Kidney tubule cell (primary cell): Measurements from ENCODE around the gene THOC2.

Source experiments
- DNase-seq: peaks from one replicate; pipeline ENCODE4 v3.0.0-alpha.2; 2018; ENCODE audit warnings: low spot score

Gene THOC2

GRCh38 chrX:123563167-123563566 is 169.7 kb downstream of the THOC2 start:
- no peak for DNase-seq

GRCh38 chrX:123562342-123563146 is 170.3 kb downstream of the THOC2 start:
- no peak for DNase-seq

GRCh38 chrX:123561439-123562215 is 171.2 kb downstream of the THOC2 start:
- no peak for DNase-seq

DNA sequence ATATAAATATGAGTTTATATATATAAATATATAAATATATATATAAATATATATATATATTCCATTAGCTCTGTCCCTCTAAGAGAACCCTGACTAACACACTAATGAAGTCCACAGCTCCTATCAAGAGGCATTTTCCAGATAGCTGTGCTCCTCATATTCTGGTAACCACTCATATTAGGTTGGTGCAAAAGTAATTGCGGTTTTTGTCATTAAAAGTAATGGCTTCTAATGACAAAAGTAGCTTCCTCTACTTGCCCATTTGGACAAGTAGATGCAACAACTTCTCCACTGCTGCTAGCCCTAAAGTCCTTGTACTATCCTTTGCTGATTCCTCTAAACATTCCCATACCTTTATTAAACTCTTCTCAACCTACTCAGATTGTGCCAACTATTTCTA is 182.0 kb downstream of the THOC2 start:
- DNase-seq: no peak
